ENCODE measurements around the gene VTI1A. TPM values are rescaled to one million over a fixed set of nuclear protein-coding genes. Genes with fewer than 3 reads are reported as not detected.

The VTI1A gene
- total and polyA plus RNA-seq, 3 donors from 2014 or later: 25.5 to 85.9 (median 63.4) TPM

DNA sequence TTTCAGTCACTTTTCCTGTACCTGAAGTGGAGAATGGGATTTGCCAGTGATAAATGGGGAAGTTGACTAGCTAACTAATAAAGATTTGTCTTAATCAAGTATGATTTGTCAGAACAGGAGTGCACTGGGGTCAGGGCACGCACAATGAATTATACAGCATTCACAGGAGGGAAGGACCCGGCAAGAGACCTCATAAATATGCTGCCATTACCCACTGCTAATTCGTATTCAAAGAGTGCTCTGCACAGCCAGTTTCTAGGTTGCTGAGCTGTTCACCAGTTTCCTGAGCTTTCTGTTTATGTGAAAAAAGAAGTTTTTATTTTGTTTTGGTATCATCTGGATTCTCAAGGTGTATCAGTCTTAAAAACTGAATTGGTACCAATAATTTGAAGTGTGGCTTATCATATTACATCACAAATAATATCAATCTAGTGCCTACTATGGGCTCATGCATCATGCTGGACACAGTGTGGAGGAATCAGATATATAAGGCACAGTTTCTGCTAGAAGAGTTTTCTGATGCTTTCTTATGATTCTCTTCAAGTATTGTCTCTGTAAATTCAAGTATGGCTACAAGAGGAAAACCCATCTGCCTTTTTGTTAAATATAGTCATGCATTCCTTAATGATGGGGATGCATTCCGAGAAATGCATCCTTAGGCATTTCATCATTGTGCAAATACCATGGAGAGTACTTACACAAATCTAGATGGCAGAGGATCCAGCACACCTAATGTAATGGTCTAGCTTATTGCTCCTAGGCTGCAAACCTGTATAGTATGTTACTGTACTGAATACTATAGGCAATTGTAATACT is 202.2 kb downstream of the VTI1A start:
- no peaks in the 10 kb centered on the region for H3K4me1 ChIP-seq
- no peaks in the 10 kb centered on the region for H3K36me3 ChIP-seq (ENCODE audit: low read depth, missing control alignments)
- no peak for DNase-seq
- H3K4me3 ChIP-seq: no peak overlapping the region
- 80 to 87% methylated on average over 4 of the region's 4 CpGs for WGBS, 2 donors
- TF ChIP-seq POLR2A (IDR thresholded peaks at IDR 0.05): no peak
- TF ChIP-seq, protein P1, sequence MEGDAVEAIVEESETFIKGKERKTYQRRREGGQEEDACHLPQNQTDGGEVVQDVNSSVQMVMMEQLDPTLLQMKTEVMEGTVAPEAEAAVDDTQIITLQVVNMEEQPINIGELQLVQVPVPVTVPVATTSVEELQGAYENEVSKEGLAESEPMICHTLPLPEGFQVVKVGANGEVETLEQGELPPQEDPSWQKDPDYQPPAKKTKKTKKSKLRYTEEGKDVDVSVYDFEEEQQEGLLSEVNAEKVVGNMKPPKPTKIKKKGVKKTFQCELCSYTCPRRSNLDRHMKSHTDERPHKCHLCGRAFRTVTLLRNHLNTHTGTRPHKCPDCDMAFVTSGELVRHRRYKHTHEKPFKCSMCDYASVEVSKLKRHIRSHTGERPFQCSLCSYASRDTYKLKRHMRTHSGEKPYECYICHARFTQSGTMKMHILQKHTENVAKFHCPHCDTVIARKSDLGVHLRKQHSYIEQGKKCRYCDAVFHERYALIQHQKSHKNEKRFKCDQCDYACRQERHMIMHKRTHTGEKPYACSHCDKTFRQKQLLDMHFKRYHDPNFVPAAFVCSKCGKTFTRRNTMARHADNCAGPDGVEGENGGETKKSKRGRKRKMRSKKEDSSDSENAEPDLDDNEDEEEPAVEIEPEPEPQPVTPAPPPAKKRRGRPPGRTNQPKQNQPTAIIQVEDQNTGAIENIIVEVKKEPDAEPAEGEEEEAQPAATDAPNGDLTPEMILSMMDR (IDR thresholded peaks at IDR 0.05): no peak
- H3K9me3 ChIP-seq: no peaks in the 10 kb centered on the region
- intact Hi-C loops (cut with DNase I; ENCODE audit: low total_unique reads): no loop called here
- H3K27me3 ChIP-seq: no peaks in the 10 kb centered on the region
- no peak overlapping the region for H3K27ac ChIP-seq

DNA sequence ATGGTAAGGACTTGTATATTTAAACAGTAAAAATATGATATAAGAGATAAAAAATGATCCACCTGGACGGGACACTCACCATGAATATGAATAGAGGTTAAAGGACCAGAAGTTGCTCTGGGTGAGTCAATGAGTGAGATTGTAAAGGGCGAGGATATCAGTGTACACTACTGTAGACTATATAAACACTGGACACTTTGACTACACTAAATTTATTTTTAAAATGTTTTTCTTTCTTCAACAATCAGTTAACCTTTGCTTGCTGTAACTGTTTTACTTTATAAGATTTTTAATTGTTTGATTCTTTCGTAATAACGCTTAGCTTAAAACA is 202.8 kb downstream of the VTI1A start:
- Histone ChIP-seq H3K9me3 (no peaks in the 10 kb centered on the region), H3K36me3 (ENCODE audit: low read depth, missing control alignments) (no peaks in the 10 kb centered on the region), H3K27me3 (no peaks in the 10 kb centered on the region), H3K4me1 (no peaks in the 10 kb centered on the region), H3K4me3 (no peak overlapping the region), H3K27ac (no peak overlapping the region)
- 91 to 92% methylated on average over 4 of the region's 4 CpGs for WGBS, 2 donors
- no peak for TF ChIP-seq POLR2A (IDR thresholded peaks at IDR 0.05)
- intact Hi-C loops (cut with DNase I; ENCODE audit: low total_unique reads): no loop called here
- no peak for DNase-seq

DNA sequence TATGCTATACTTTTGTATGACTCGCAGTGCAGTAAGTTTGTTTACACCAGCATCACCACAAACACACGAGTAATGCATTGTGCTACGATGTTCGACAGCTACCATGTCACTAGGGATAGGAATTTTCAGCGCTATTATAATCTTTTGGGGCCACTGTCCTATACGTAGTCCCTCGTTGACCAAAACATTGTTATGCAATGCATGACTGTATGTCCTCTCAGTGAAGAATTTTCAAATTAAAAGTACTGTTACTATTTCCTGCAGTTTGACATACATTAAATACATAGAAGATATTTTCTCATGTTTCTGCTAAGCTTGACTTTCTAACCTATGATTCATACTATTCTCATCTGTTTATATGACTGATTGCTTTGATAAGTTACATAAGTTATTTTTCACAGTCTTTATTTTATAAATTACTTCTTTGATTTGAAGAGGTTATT is 203.6 kb downstream of the VTI1A start:
- Histone ChIP-seq H3K27me3 (no peaks in the 10 kb centered on the region), H3K4me3 (no peak overlapping the region), H3K9me3 (no peaks in the 10 kb centered on the region), H3K4me1 (no peaks in the 10 kb centered on the region), H3K36me3 (ENCODE audit: low read depth, missing control alignments) (no peaks in the 10 kb centered on the region), H3K27ac (no peak overlapping the region)
- WGBS, 2 donors: 93 to 94% methylated on average over 7 of the region's 7 CpGs
- intact Hi-C loops (cut with DNase I; ENCODE audit: low total_unique reads): no loop called here
- no peak for DNase-seq
- TF ChIP-seq, protein P1 (IDR thresholded peaks at IDR 0.05): no peak
- no peak for TF ChIP-seq POLR2A (IDR thresholded peaks at IDR 0.05)

DNA sequence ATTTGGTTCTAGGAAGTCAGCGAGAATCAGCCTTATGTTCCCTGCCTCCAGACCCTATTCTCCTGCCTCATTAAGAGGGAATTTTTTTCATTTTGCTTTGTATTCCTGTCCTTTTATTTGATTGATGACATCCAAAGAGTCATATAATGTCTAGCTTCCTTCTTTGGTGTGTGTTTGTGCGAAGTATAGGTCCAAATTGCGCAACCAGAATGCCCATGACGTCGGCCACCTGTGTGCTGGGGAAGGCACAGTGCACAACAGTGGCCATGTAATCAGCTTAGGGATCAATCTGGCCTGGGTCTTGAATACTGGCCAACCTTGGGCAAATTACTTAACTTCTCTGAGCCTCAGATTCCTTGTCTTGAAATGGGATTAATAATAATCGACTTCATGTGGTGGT is 206.2 kb downstream of the VTI1A start:
- WGBS, 2 donors: 92 to 97% methylated on average over 6 of the region's 6 CpGs
- Histone ChIP-seq H3K27me3 (no peaks in the 10 kb centered on the region), H3K9me3 (no peaks in the 10 kb centered on the region), H3K4me3 (no peak overlapping the region), H3K27ac (no peak overlapping the region), H3K36me3 (ENCODE audit: low read depth, missing control alignments) (no peaks in the 10 kb centered on the region), H3K4me1 (no peaks in the 10 kb centered on the region)
- no peak for DNase-seq
- intact Hi-C loops (cut with DNase I; ENCODE audit: low total_unique reads): no loop called here
- TF ChIP-seq, protein P1 (IDR thresholded peaks at IDR 0.05): no peak
- no peak for TF ChIP-seq POLR2A (IDR thresholded peaks at IDR 0.05)

DNA sequence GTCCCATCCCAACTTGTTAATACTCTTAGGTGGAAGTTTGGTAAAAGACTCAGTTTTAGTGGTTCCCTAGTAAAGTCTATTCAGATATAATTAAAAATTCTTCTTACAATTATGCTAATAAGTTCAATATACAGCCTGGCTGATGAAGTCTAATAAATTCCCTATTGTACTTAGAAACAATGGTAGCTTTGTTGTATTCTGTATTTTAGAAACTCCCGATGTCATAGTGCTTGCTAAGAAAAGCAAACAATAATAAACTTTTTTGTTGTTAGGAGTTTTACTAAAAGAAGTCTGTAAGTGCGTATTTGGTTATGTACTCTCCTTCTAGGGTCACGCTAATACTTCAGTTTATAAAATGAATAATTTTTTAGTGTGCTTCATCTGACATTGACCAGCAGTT is 206.8 kb downstream of the VTI1A start:
- no peak for DNase-seq
- no peak overlapping the region for H3K27ac ChIP-seq
- TF ChIP-seq, protein P1 (IDR thresholded peaks at IDR 0.05): no peak
- 85% methylated on average over 3 of the region's 3 CpGs for WGBS, 2 donors
- intact Hi-C loops (cut with DNase I; ENCODE audit: low total_unique reads): no loop called here
- H3K4me1 ChIP-seq: no peaks in the 10 kb centered on the region
- no peaks in the 10 kb centered on the region for H3K36me3 ChIP-seq (ENCODE audit: low read depth, missing control alignments)
- no peaks in the 10 kb centered on the region for H3K27me3 ChIP-seq
- no peaks in the 10 kb centered on the region for H3K9me3 ChIP-seq
- H3K4me3 ChIP-seq: no peak overlapping the region
